Measurements from ENCODE around the gene NACAD. TPM values are rescaled to one million over a fixed set of nuclear protein-coding genes. Genes with fewer than 3 reads are reported as not detected.

Gene NACAD
- total RNA-seq, 6 experiments from 2014 or later = 0.09 to 0.42 (median 0.12) TPM; not detected in 1

GRCh38 chr7:45055016-45055415, 33.8 kb downstream of the NACAD start:
- WGBS (ENCODE audit: insufficient coverage, low coverage, low lambda C conversion rate, missing lambda C conversion rate) = 90% methylated on average over 4 of the region's 5 CpGs
- Histone ChIP-seq H3K36me3 (no peaks in the 10 kb centered on the region), H3K9me3 (no peaks in the 10 kb centered on the region), H3K4me3 (no peak overlapping the region), H3K27ac (no peak overlapping the region), H3K4me1 (no peaks in the 10 kb centered on the region), H3K27me3 (no peaks in the 10 kb centered on the region)
- ATAC-seq = no peak
- TF ChIP-seq POLR2A (IDR thresholded peaks at IDR 0.05) = no peak
- TF ChIP-seq CTCF (IDR thresholded peaks at IDR 0.05) = no peak
- no peak for DNase-seq
- intact Hi-C loops (cut with DNase I) = no loop called here

GRCh38 chr7:45054442-45054841, 34.3 kb downstream of the NACAD start:
- Histone ChIP-seq H3K27ac (no peak overlapping the region), H3K36me3 (peaks cover 0 to 6% (median 0%) of the 10 kb centered on the region in 4 donors), H3K4me1 (no peaks in the 10 kb centered on the region), H3K4me3 (no peak overlapping the region), H3K27me3 (no peaks in the 10 kb centered on the region), H3K9me3 (no peaks in the 10 kb centered on the region)
- intact Hi-C loops (cut with DNase I) = no loop called here
- 100% methylated on average over 1 of the region's 3 CpGs for WGBS (ENCODE audit: insufficient coverage, low coverage, low lambda C conversion rate, missing lambda C conversion rate)
- ATAC-seq = no peak
- DNase-seq = no peak
- TF ChIP-seq CTCF (IDR thresholded peaks at IDR 0.05) (no peak), POLR2A (IDR thresholded peaks at IDR 0.05) (no peak)

GRCh38 chr7:45053941-45054340, 34.8 kb downstream of the NACAD start:
- no peaks in the 10 kb centered on the region for H3K27me3 ChIP-seq
- peaks cover 0 to 7% (median 0%) of the 10 kb centered on the region in 4 donors for H3K36me3 ChIP-seq
- H3K27ac ChIP-seq = no peak overlapping the region
- no peaks in the 10 kb centered on the region for H3K4me1 ChIP-seq
- intact Hi-C loops (cut with DNase I) = no loop called here
- no peak overlapping the region for H3K4me3 ChIP-seq
- 93% methylated on average over 4 of the region's 5 CpGs for WGBS (ENCODE audit: insufficient coverage, low coverage, low lambda C conversion rate, missing lambda C conversion rate)
- no peaks in the 10 kb centered on the region for H3K9me3 ChIP-seq
- TF ChIP-seq POLR2A (IDR thresholded peaks at IDR 0.05) (no peak), CTCF (IDR thresholded peaks at IDR 0.05) (no peak)
- no peak for DNase-seq
- ATAC-seq = no peak

- no peak for TF ChIP-seq CTCF (IDR thresholded peaks at IDR 0.05)
- H3K27ac ChIP-seq = no peak overlapping the region
- ATAC-seq = no peak
- H3K27me3 ChIP-seq = no peaks in the 10 kb centered on the region
- no peaks in the 10 kb centered on the region for H3K9me3 ChIP-seq
- WGBS (ENCODE audit: insufficient coverage, low coverage, low lambda C conversion rate, missing lambda C conversion rate) = 100% methylated on average over 4 of the region's 6 CpGs
- no peaks in the 10 kb centered on the region for H3K4me1 ChIP-seq
- no peak overlapping the region for H3K4me3 ChIP-seq
- peaks cover 0 to 7% (median 0%) of the 10 kb centered on the region in 4 donors for H3K36me3 ChIP-seq
- DNase-seq = no peak
- intact Hi-C loops (cut with DNase I) = no loop called here
These were observed 35.4 kb downstream of the NACAD start for GRCh38 chr7:45053401-45053800.

- Histone ChIP-seq H3K4me3 (no peak overlapping the region), H3K36me3 (peaks cover 0 to 10% (median 0%) of the 10 kb centered on the region in 4 donors), H3K9me3 (no peaks in the 10 kb centered on the region), H3K27me3 (no peaks in the 10 kb centered on the region), H3K4me1 (no peaks in the 10 kb centered on the region), H3K27ac (no peak overlapping the region)
- no peak for ATAC-seq
- TF ChIP-seq POLR2A (IDR thresholded peaks at IDR 0.05) (no peak), CTCF (IDR thresholded peaks at IDR 0.05) (no peak)
- intact Hi-C loops (cut with DNase I) = no loop called here
- WGBS (ENCODE audit: insufficient coverage, low coverage, low lambda C conversion rate, missing lambda C conversion rate) = 29% methylated on average over 1 of the region's 3 CpGs
- no peak for DNase-seq
These were observed 36.8 kb downstream of the NACAD start for GRCh38 chr7:45052011-45052410.

Measured in right lobe of liver (tissue), 6 donors.